Mesothelial cell of epicardium (in vitro differentiated cells): ENCODE results near the gene FFAR1. TPM values are rescaled to one million over a fixed set of nuclear protein-coding genes. Genes with fewer than 3 reads are reported as not detected.

ENCODE experiments used
- DNase-seq, 2 experiments: peaks; one replicate each; pipeline ENCODE4 v3.0.0; 2021; ENCODE audit warnings: low spot score in 2 of 2; ENCODE audit not compliant: unreplicated experiment in 2 of 2
- H3K27ac Mint-ChIP-seq: 2 replicates; pipeline ENCODE4 v1.8.0; 2021; ENCODE audit warnings: mixed read lengths
- H3K27me3 Mint-ChIP-seq: 2 replicates; pipeline ENCODE4 v1.8.0; 2021; ENCODE audit warnings: low read depth, mixed read lengths
- H3K36me3 Mint-ChIP-seq: 2 replicates; pipeline ENCODE4 v1.8.0; 2021; ENCODE audit warnings: mixed read lengths
- H3K4me1 Mint-ChIP-seq: 2 replicates; pipeline ENCODE4 v1.8.0; 2021; ENCODE audit warnings: mixed read lengths
- H3K4me3 Mint-ChIP-seq: 2 replicates; pipeline ENCODE4 v1.8.0; 2021; ENCODE audit warnings: mild to moderate bottlenecking, moderate library complexity, mixed read lengths
- H3K9me3 Mint-ChIP-seq: 2 replicates; pipeline ENCODE4 v1.8.0; 2021; ENCODE audit warnings: mixed read lengths
- CTCF ChIP-seq: fragments of 200-600 bp; sonication (generic); IDR thresholded peaks from one replicate; pipeline ENCODE4 v1.5.0; 2021; ENCODE audit warnings: antibody characterized with exemption; ENCODE audit not compliant: unreplicated experiment
- total RNA-seq: library from RNA; stranded (reverse); gene quantifications from 3 replicates; pipeline ENCODE4 v1.2.1, GENCODE V29; 2021

Gene FFAR1
- total RNA-seq, 1 donor from 2014 or later: 0.96 TPM

- H3K27ac Mint-ChIP-seq: no peak overlapping the region
- no peak overlapping the region for H3K4me3 Mint-ChIP-seq
- DNase-seq: peak in 1 of 2 experiments; percentile 29
Observed at GRCh38 chr19:35349614-35350521, 2.2 kb downstream of the FFAR1 start.

GRCh38 chr19:35350591-35350990 is 2.9 kb downstream of the FFAR1 start:
- Mint-ChIP-seq H3K4me3 (no peak overlapping the region), H3K9me3 (no peaks in the 10 kb centered on the region), H3K27ac (no peak overlapping the region), H3K36me3 (no peaks in the 10 kb centered on the region), H3K27me3 (no peaks in the 10 kb centered on the region), H3K4me1 (peaks cover 9% of the 10 kb centered on the region)
- DNase-seq: no peak
- TF ChIP-seq CTCF: no peak

More at GRCh38 chr19:35349614-35350521, 2.2 kb downstream of the FFAR1 start:
- no peak for TF ChIP-seq CTCF
- no peaks in the 10 kb centered on the region for H3K9me3 Mint-ChIP-seq
- no peaks in the 10 kb centered on the region for H3K27me3 Mint-ChIP-seq
- peaks cover 9% of the 10 kb centered on the region for H3K4me1 Mint-ChIP-seq
- H3K36me3 Mint-ChIP-seq: no peaks in the 10 kb centered on the region

- Mint-ChIP-seq H3K36me3 (no peaks in the 10 kb centered on the region), H3K27ac (no peak overlapping the region), H3K4me3 (no peak overlapping the region), H3K27me3 (no peaks in the 10 kb centered on the region), H3K4me1 (peaks cover 9% of the 10 kb centered on the region), H3K9me3 (no peaks in the 10 kb centered on the region)
- no peak for DNase-seq
- no peak for TF ChIP-seq CTCF
Observed at GRCh38 chr19:35351411-35352176, 3.9 kb downstream of the FFAR1 start.

- Mint-ChIP-seq H3K4me3 (no peak overlapping the region), H3K9me3 (no peaks in the 10 kb centered on the region), H3K27ac (no peak overlapping the region), H3K36me3 (no peaks in the 10 kb centered on the region), H3K27me3 (no peaks in the 10 kb centered on the region), H3K4me1 (peaks cover 5% of the 10 kb centered on the region)
- no peak for DNase-seq
- no peak for TF ChIP-seq CTCF
Observed at GRCh38 chr19:35352177-35352447, 4.4 kb downstream of the FFAR1 start.

GRCh38 chr19:35352448-35353304 is 5.0 kb downstream of the FFAR1 start:
- Mint-ChIP-seq H3K4me3 (no peak overlapping the region), H3K27ac (no peak overlapping the region), H3K4me1 (peaks cover 2% of the 10 kb centered on the region), H3K27me3 (no peaks in the 10 kb centered on the region), H3K9me3 (no peaks in the 10 kb centered on the region), H3K36me3 (no peaks in the 10 kb centered on the region)
- TF ChIP-seq CTCF: peak; percentile 72
- peak in 1 of 2 experiments; percentile 74 for DNase-seq
